Measurements from ENCODE around the gene AHI1. TPM values are rescaled to one million over a fixed set of nuclear protein-coding genes. Genes with fewer than 3 reads are reported as not detected.

The AHI1 gene
- total RNA-seq, 1 experiment from 2014 or later, result 8.9 TPM

DNA sequence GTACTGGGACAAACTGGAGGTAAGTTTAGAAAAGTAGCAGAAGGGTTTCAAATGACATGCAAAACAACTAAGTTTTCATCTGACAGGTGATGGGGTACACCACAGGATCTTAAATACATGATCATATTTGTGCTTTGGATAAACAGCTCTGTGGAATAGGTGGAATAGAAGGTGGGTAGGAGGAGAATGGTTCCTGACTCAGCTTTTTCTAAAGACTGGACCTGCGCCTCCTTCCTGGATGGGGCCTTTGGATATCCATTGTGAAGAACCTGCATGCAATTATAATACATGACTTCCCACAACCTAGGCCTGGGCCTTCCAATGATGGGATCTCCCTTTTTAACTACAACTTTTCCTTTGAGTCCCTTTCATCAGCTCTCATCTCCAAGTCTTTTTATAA is 145.9 kb downstream of the AHI1 start:
- intact Hi-C loops (cut with micrococcal nuclease), result no loop called here

GRCh38 chr6:135347887-135348286 is 149.7 kb downstream of the AHI1 start:
- H3K9ac ChIP-seq (ENCODE audit: low read length), result no peak overlapping the region
- H4K20me1 ChIP-seq (ENCODE audit: low read length), result no peaks in the 10 kb centered on the region
- H3F3A ChIP-seq (ENCODE audit: low read length, unreplicated experiment), result no peaks in the 10 kb centered on the region
- H3K4me2 ChIP-seq (ENCODE audit: low read length), result no peak overlapping the region
- intact Hi-C loops (cut with micrococcal nuclease), result no loop called here
- no peak overlapping the region for H3K4me3 ChIP-seq (ENCODE audit: low read length)
- H3K27ac ChIP-seq (ENCODE audit: low read length), result no peak overlapping the region
- ChIA-PET CTCF (no interaction called here), POLR2A (ENCODE audit: unreplicated experiment) (no interaction called here)
- no peaks in the 10 kb centered on the region for H3K79me2 ChIP-seq (ENCODE audit: low read length)
- DNase-seq (no peak), ATAC-seq (no peak)
- H3K4me1 ChIP-seq (ENCODE audit: insufficient read depth, low read length), result no peaks in the 10 kb centered on the region
- no TSS peak for BruUV-seq (replicated peaks)
- no peaks in the 10 kb centered on the region for H3K9me3 ChIP-seq (ENCODE audit: low read length)
- no peaks in the 10 kb centered on the region for H3K9me2 ChIP-seq (replicated peaks; ENCODE audit: low read length)
- no peak overlapping the region for H2AFZ ChIP-seq (ENCODE audit: low read length)
- no peak for TF ChIP-seq CTCF (conservative IDR thresholded peaks at IDR 0.05; ENCODE audit: low read depth, low read length)
- TF ChIP-seq EZH2phosphoT487 (IDR thresholded peaks at IDR 0.05; ENCODE audit: borderline replicate concordance, low read length), result no peak
- TF ChIP-seq EZH2 (IDR thresholded peaks at IDR 0.05; ENCODE audit: low read length, unreplicated experiment), result no peak
- no peaks in the 10 kb centered on the region for H3K36me3 ChIP-seq (ENCODE audit: low read depth, low read length)
- no peaks in the 10 kb centered on the region for H3K27me3 ChIP-seq (ENCODE audit: low read length)

More for the DNA sequence above, 145.9 kb downstream of the AHI1 start:
- H2AFZ ChIP-seq (ENCODE audit: low read length), result no peak overlapping the region
- POLR2A ChIA-PET (ENCODE audit: unreplicated experiment), result no interaction called here
- no peaks in the 10 kb centered on the region for H3K4me1 ChIP-seq (ENCODE audit: insufficient read depth, low read length)
- no peaks in the 10 kb centered on the region for H3K9me2 ChIP-seq (replicated peaks; ENCODE audit: low read length)
- no peaks in the 10 kb centered on the region for H3K36me3 ChIP-seq (ENCODE audit: low read depth, low read length)
- H3K9me3 ChIP-seq (ENCODE audit: low read length), result no peaks in the 10 kb centered on the region
- BruUV-seq (replicated peaks), result no TSS peak
- no peak overlapping the region for H3K9ac ChIP-seq (ENCODE audit: low read length)
- no peaks in the 10 kb centered on the region for H3K27me3 ChIP-seq (ENCODE audit: low read length)
- no peak for DNase-seq
- ATAC-seq, result no peak
- no peak overlapping the region for H3K4me2 ChIP-seq (ENCODE audit: low read length)
- H3K79me2 ChIP-seq (ENCODE audit: low read length), result no peaks in the 10 kb centered on the region
- H3K27ac ChIP-seq (ENCODE audit: low read length), result no peak overlapping the region
- CTCF ChIA-PET, result no interaction called here
- H4K20me1 ChIP-seq (ENCODE audit: low read length), result no peaks in the 10 kb centered on the region
- H3K4me3 ChIP-seq (ENCODE audit: low read length), result no peak overlapping the region
- no peaks in the 10 kb centered on the region for H3F3A ChIP-seq (ENCODE audit: low read length, unreplicated experiment)
- no peak for TF ChIP-seq EZH2 (IDR thresholded peaks at IDR 0.05; ENCODE audit: low read length, unreplicated experiment)
- TF ChIP-seq EZH2phosphoT487 (IDR thresholded peaks at IDR 0.05; ENCODE audit: borderline replicate concordance, low read length), result no peak
- TF ChIP-seq CTCF (conservative IDR thresholded peaks at IDR 0.05; ENCODE audit: low read depth, low read length), result no peak

- DNase-seq (no peak), ATAC-seq (no peak)
- H3K9ac ChIP-seq (ENCODE audit: low read length), result no peak overlapping the region
- no peaks in the 10 kb centered on the region for H3K27me3 ChIP-seq (ENCODE audit: low read length)
- intact Hi-C loops (cut with micrococcal nuclease), result no loop called here
- H3K9me3 ChIP-seq (ENCODE audit: low read length), result no peaks in the 10 kb centered on the region
- no peaks in the 10 kb centered on the region for H4K20me1 ChIP-seq (ENCODE audit: low read length)
- ChIA-PET POLR2A (ENCODE audit: unreplicated experiment) (no interaction called here), CTCF (no interaction called here)
- H2AFZ ChIP-seq (ENCODE audit: low read length), result no peak overlapping the region
- no peaks in the 10 kb centered on the region for H3K9me2 ChIP-seq (replicated peaks; ENCODE audit: low read length)
- no peak overlapping the region for H3K4me2 ChIP-seq (ENCODE audit: low read length)
- BruUV-seq (replicated peaks), result no TSS peak
- H3K79me2 ChIP-seq (ENCODE audit: low read length), result no peaks in the 10 kb centered on the region
- no peaks in the 10 kb centered on the region for H3K4me1 ChIP-seq (ENCODE audit: insufficient read depth, low read length)
- no peak overlapping the region for H3K4me3 ChIP-seq (ENCODE audit: low read length)
- no peaks in the 10 kb centered on the region for H3F3A ChIP-seq (ENCODE audit: low read length, unreplicated experiment)
- no peaks in the 10 kb centered on the region for H3K36me3 ChIP-seq (ENCODE audit: low read depth, low read length)
- no peak for TF ChIP-seq CTCF (conservative IDR thresholded peaks at IDR 0.05; ENCODE audit: low read depth, low read length)
- no peak for TF ChIP-seq EZH2phosphoT487 (IDR thresholded peaks at IDR 0.05; ENCODE audit: borderline replicate concordance, low read length)
- TF ChIP-seq EZH2 (IDR thresholded peaks at IDR 0.05; ENCODE audit: low read length, unreplicated experiment), result no peak
- H3K27ac ChIP-seq (ENCODE audit: low read length), result no peak overlapping the region
Observed at GRCh38 chr6:135346747-135347146, 150.8 kb downstream of the AHI1 start.

Measured in PC-3 (cell line).